ENCODE measurements around the gene SCN3B. TPM values are rescaled to one million over a fixed set of nuclear protein-coding genes. Genes with fewer than 3 reads are reported as not detected.

The SCN3B gene
- total and polyA plus RNA-seq, 2 of the 13 experiments (the other 11 are each of a cell fraction or from before 2014, with no cell fraction given), result 0.07 to 0.11 TPM

GRCh38 chr11:123641495-123641840 is 13.0 kb downstream of the SCN3B start:
- no peak for ATAC-seq

GRCh38 chr11:123640677-123641494 is 13.5 kb downstream of the SCN3B start:
- ATAC-seq (peak; percentile 97), DNase-seq (ENCODE audit: low spot score) (peak; percentile 20), FAIRE-seq (peak; percentile 26)
- intact Hi-C loops (cut with micrococcal nuclease; ENCODE audit: unreplicated experiment), result loop anchor here (1.0 to 10.0 kb wide), 3 partner anchors 56 to 70 kb away; no protein-coding TSS in a partner anchor
- Histone ChIP-seq H3K27ac (ENCODE audit: extremely low read length, insufficient read depth, low read length) (no peak overlapping the region), H2AFZ (ENCODE audit: low read length) (no peak overlapping the region), H4K20me1 (ENCODE audit: insufficient read depth, low read length) (no peaks in the 10 kb centered on the region), H3K4me2 (ENCODE audit: low read depth, low read length) (no peak overlapping the region), H3K9me3 (ENCODE audit: low read length) (no peaks in the 10 kb centered on the region), H3K4me3 (replicated peaks in 1 of 3; ENCODE audit: insufficient read depth in 1 of 3, low read depth in 2 of 3, low read length in 3 of 3) (no peak overlapping the region), H3K36me3 (replicated peaks in 1 of 2; ENCODE audit: control insufficient read depth in 1 of 2, insufficient read depth in 2 of 2, low read length in 2 of 2) (no peaks in the 10 kb centered on the region), H3K4me1 (ENCODE audit: insufficient read depth, low read length) (no peaks in the 10 kb centered on the region), H3K27me3 (ENCODE audit: control insufficient read depth in 1 of 2, insufficient read depth in 2 of 2, low read length in 2 of 2) (peaks cover 0 to 24% of the 10 kb centered on the region in 2 experiments; a peak in 2 of 5 replicates), H3K79me2 (ENCODE audit: insufficient read depth, low read length) (no peaks in the 10 kb centered on the region), H3K9ac (ENCODE audit: insufficient read depth, low read depth, low read length) (no peak overlapping the region)
- CTCF ChIA-PET (ENCODE audit: low intra/inter-chr PET ratio, low total read pairs), result interaction anchor here (1.9 to 2.8 kb wide), 2 partner anchors 67 to 71 kb away, joined by 9 to 35 read pairs; no protein-coding TSS in a partner anchor
- in situ Hi-C loops (cut with HindIII; ENCODE audit: extremely low pct_ligation_motif_present, low pct_unique_long_range_greater_than_20kb), result loop anchor here (5.0 kb wide), 1 partner anchor 66 kb away; no protein-coding TSS in a partner anchor
- POLR2A ChIA-PET, result no interaction called here
- WGBS (ENCODE audit: low lambda C conversion rate), result 11% methylated on average over 22 of the region's 22 CpGs
- BruUV-seq (replicated peaks), result no TSS peak
- TF ChIP-seq ZNF407 (CRISPR knock-in tag; IDR thresholded peaks at IDR 0.05; ENCODE audit: not compliant biosample characterization), result no peak

More at GRCh38 chr11:123641495-123641840, 13.0 kb downstream of the SCN3B start:
- Histone ChIP-seq H3K4me1 (ENCODE audit: insufficient read depth, low read length) (no peaks in the 10 kb centered on the region), H3K4me2 (ENCODE audit: low read depth, low read length) (no peak overlapping the region), H4K20me1 (ENCODE audit: insufficient read depth, low read length) (no peaks in the 10 kb centered on the region), H3K9ac (ENCODE audit: insufficient read depth, low read depth, low read length) (no peak overlapping the region), H3K9me3 (ENCODE audit: low read length) (no peaks in the 10 kb centered on the region), H3K27me3 (ENCODE audit: control insufficient read depth in 1 of 2, insufficient read depth in 2 of 2, low read length in 2 of 2) (peaks cover 0 to 24% of the 10 kb centered on the region in 2 experiments; a peak in 2 of 5 replicates), H3K4me3 (replicated peaks in 1 of 3; ENCODE audit: insufficient read depth in 1 of 3, low read depth in 2 of 3, low read length in 3 of 3) (no peak overlapping the region), H3K27ac (ENCODE audit: extremely low read length, insufficient read depth, low read length) (no peak overlapping the region), H2AFZ (ENCODE audit: low read length) (no peak overlapping the region), H3K79me2 (ENCODE audit: insufficient read depth, low read length) (no peaks in the 10 kb centered on the region), H3K36me3 (replicated peaks in 1 of 2; ENCODE audit: control insufficient read depth in 1 of 2, insufficient read depth in 2 of 2, low read length in 2 of 2) (no peaks in the 10 kb centered on the region)
- no TSS peak for BruUV-seq (replicated peaks)
- TF ChIP-seq FOXJ3 (CRISPR knock-in tag; IDR thresholded peaks at IDR 0.05; ENCODE audit: borderline replicate concordance) (no peak), ZNF777 (CRISPR knock-in tag; IDR thresholded peaks at IDR 0.05) (no peak), IRF2 (CRISPR knock-in tag; IDR thresholded peaks at IDR 0.05) (no peak), RORA (CRISPR knock-in tag; IDR thresholded peaks at IDR 0.05) (no peak), ZNF839 (CRISPR knock-in tag; IDR thresholded peaks at IDR 0.05; ENCODE audit: borderline replicate concordance) (no peak), CHD4 (IDR thresholded peaks at IDR 0.05; ENCODE audit: borderline replicate concordance, low read length) (no peak), ZBTB42 (CRISPR knock-in tag; IDR thresholded peaks at IDR 0.05) (no peak), ATF7-NPFF (CRISPR knock-in tag; IDR thresholded peaks at IDR 0.05; ENCODE audit: low read depth) (no peak), FOXC1 (CRISPR knock-in tag; IDR thresholded peaks at IDR 0.05; ENCODE audit: borderline replicate concordance) (no peak), MTF2 (CRISPR knock-in tag; IDR thresholded peaks at IDR 0.05; ENCODE audit: borderline replicate concordance) (no peak)
- ChIA-PET POLR2A (no interaction called here), CTCF (ENCODE audit: low intra/inter-chr PET ratio, low total read pairs) (interaction anchor here (1.9 to 2.8 kb wide), 2 partner anchors 66 to 70 kb away, joined by 9 to 35 read pairs; no protein-coding TSS in a partner anchor)
- FAIRE-seq (no peak), DNase-seq (ENCODE audit: low spot score) (no peak)
- 30% methylated on average over 4 of the region's 4 CpGs for WGBS (ENCODE audit: low lambda C conversion rate)
- intact Hi-C loops (cut with micrococcal nuclease; ENCODE audit: unreplicated experiment), result loop anchor here (1.0 to 10.0 kb wide), 3 partner anchors 57 to 70 kb away; no protein-coding TSS in a partner anchor
- in situ Hi-C loops (cut with HindIII; ENCODE audit: extremely low pct_ligation_motif_present, low pct_unique_long_range_greater_than_20kb), result loop anchor here (5.0 kb wide), 1 partner anchor 66 kb away; no protein-coding TSS in a partner anchor
